Activated B cell treated with CpG ODN at 0.5 μM for 24 hours (primary cell): ENCODE results near the gene CORO2B. TPM values are rescaled to one million over a fixed set of nuclear protein-coding genes. Genes with fewer than 3 reads are reported as not detected.

Source experiments
- ATAC-seq: fragments of 200-7000 bp; cut with Tn5 transposase; one replicate; pipeline ENCODE4 v1.10.0; 2021; ENCODE audit warnings: low read depth, mild to moderate bottlenecking, moderate library complexity
- CTCF ChIA-PET: fragments of 350-600 bp; sonication (Branson Sonifier 250); formaldehyde crosslinking; loops from one replicate; lab custom pipeline; 2021; ENCODE audit warnings: antibody characterized with exemption; lab: Charles Lee
- POLR2A ChIA-PET: fragments of 350-600 bp; sonication (Branson Sonifier 250); formaldehyde crosslinking; loops from one replicate; lab custom pipeline; 2021; ENCODE audit warnings: antibody characterized with exemption; lab: Charles Lee
- DNase-seq: peaks from one replicate; pipeline ENCODE4 v3.0.0; 2022
- H3K27ac Mint-ChIP-seq: one replicate; pipeline ENCODE4 v1.8.0; 2020; ENCODE audit warnings: mixed read lengths
- H3K27me3 Mint-ChIP-seq: one replicate; pipeline ENCODE4 v1.8.0; 2021; ENCODE audit warnings: mixed read lengths
- H3K36me3 Mint-ChIP-seq: one replicate; pipeline ENCODE4 v1.8.0; 2021; ENCODE audit warnings: low read depth, mixed read lengths
- H3K4me1 Mint-ChIP-seq: one replicate; pipeline ENCODE4 v1.8.0; 2021; ENCODE audit warnings: mixed read lengths
- H3K4me3 Mint-ChIP-seq: one replicate; pipeline ENCODE4 v1.8.0; 2020; ENCODE audit warnings: mild to moderate bottlenecking, mixed read lengths
- H3K9me3 Mint-ChIP-seq: one replicate; pipeline ENCODE4 v1.8.0; 2020; ENCODE audit warnings: mixed read lengths
- CTCF ChIP-seq: fragments of 200-600 bp; IDR thresholded peaks from one replicate; pipeline ENCODE4 v1.8.0; 2022; ENCODE audit warnings: antibody characterized with exemption, mild to moderate bottlenecking
- intact Hi-C: fragments of 100-400 bp; cut with micrococcal nuclease; formaldehyde crosslinking; loops from one replicate; pipeline ENCODE4 v1.15.1; 2024
- total RNA-seq: library from RNA; stranded (reverse); gene quantifications from 2 replicates; pipeline ENCODE4 v1.2.3, GENCODE V29; 2022

Gene CORO2B
- total RNA-seq, 1 donor from 2014 or later: 1.0 TPM

- Mint-ChIP-seq H3K9me3 (no peaks in the 10 kb centered on the region), H3K27me3 (peaks cover 2% of the 10 kb centered on the region), H3K27ac (peak overlapping the region; percentile 6), H3K4me1 (peaks cover 40% of the 10 kb centered on the region), H3K36me3 (no peaks in the 10 kb centered on the region), H3K4me3 (no peak overlapping the region)
- DNase-seq: no peak
- intact Hi-C loops: no loop called here
- POLR2A ChIA-PET: interaction anchor here (0.6 kb wide), 1 partner anchor 1087 kb away, joined by 3 read pairs; no protein-coding TSS in a partner anchor
- no peak for ATAC-seq
- TF ChIP-seq CTCF: no peak
- CTCF ChIA-PET: interaction anchor here (1.1 kb wide), 1 partner anchor 10 kb away, joined by 3 read pairs; no protein-coding TSS in a partner anchor
Measured at GRCh38 chr15:68620721-68621527, 42.1 kb downstream of the CORO2B start.

GRCh38 chr15:68621535-68621934 lies 42.7 kb downstream of the CORO2B start:
- H3K4me1 Mint-ChIP-seq: peaks cover 46% of the 10 kb centered on the region
- TF ChIP-seq CTCF: no peak
- intact Hi-C loops: no loop called here
- no peak overlapping the region for H3K4me3 Mint-ChIP-seq
- POLR2A ChIA-PET: no interaction called here
- H3K27me3 Mint-ChIP-seq: peaks cover 2% of the 10 kb centered on the region
- H3K27ac Mint-ChIP-seq: peak overlapping the region; percentile 6
- ATAC-seq (no peak), DNase-seq (no peak)
- CTCF ChIA-PET: no interaction called here
- H3K36me3 Mint-ChIP-seq: no peaks in the 10 kb centered on the region
- no peaks in the 10 kb centered on the region for H3K9me3 Mint-ChIP-seq

GRCh38 chr15:68623301-68623892 lies 44.6 kb downstream of the CORO2B start:
- CTCF ChIA-PET: no interaction called here
- POLR2A ChIA-PET: no interaction called here
- ATAC-seq (peak; percentile 31), DNase-seq (no peak)
- H3K4me1 Mint-ChIP-seq: peaks cover 53% of the 10 kb centered on the region
- no peak overlapping the region for H3K4me3 Mint-ChIP-seq
- no peaks in the 10 kb centered on the region for H3K36me3 Mint-ChIP-seq
- no peak overlapping the region for H3K27ac Mint-ChIP-seq
- intact Hi-C loops: no loop called here
- H3K9me3 Mint-ChIP-seq: no peaks in the 10 kb centered on the region
- no peak for TF ChIP-seq CTCF
- peaks cover 2% of the 10 kb centered on the region for H3K27me3 Mint-ChIP-seq

- no peak overlapping the region for H3K4me3 Mint-ChIP-seq
- DNase-seq (no peak), ATAC-seq (no peak)
- H3K36me3 Mint-ChIP-seq: no peaks in the 10 kb centered on the region
- H3K27me3 Mint-ChIP-seq: peaks cover 2% of the 10 kb centered on the region
- H3K4me1 Mint-ChIP-seq: peaks cover 71% of the 10 kb centered on the region
- POLR2A ChIA-PET: no interaction called here
- no peak overlapping the region for H3K27ac Mint-ChIP-seq
- H3K9me3 Mint-ChIP-seq: no peaks in the 10 kb centered on the region
- CTCF ChIA-PET: no interaction called here
- no peak for TF ChIP-seq CTCF
- intact Hi-C loops: no loop called here
Measured at GRCh38 chr15:68625853-68626252, 47.1 kb downstream of the CORO2B start.

GRCh38 chr15:68626283-68626682 lies 47.5 kb downstream of the CORO2B start:
- ATAC-seq (peak; percentile 35), DNase-seq (no peak)
- intact Hi-C loops: no loop called here
- no peak for TF ChIP-seq CTCF
- peaks cover 71% of the 10 kb centered on the region for H3K4me1 Mint-ChIP-seq
- no peak overlapping the region for H3K27ac Mint-ChIP-seq
- H3K27me3 Mint-ChIP-seq: peaks cover 2% of the 10 kb centered on the region
- ChIA-PET POLR2A (no interaction called here), CTCF (no interaction called here)
- H3K9me3 Mint-ChIP-seq: no peaks in the 10 kb centered on the region
- H3K36me3 Mint-ChIP-seq: no peaks in the 10 kb centered on the region
- H3K4me3 Mint-ChIP-seq: no peak overlapping the region
